A673 (cell line): ENCODE data around the gene MRPL52. TPM values are rescaled to one million over a fixed set of nuclear protein-coding genes. Genes with fewer than 3 reads are reported as not detected.

Source experiments
- BruUV-seq: library from RNA; stranded (reverse); fragments of 400-500 nt; replicated peaks from 2 replicates; lab custom pipeline; 2021; lab: Mats Ljungman, UMichigan
- CTCF ChIA-PET: fragments of 300-600 bp; sonication (Branson Sonifier 250); formaldehyde crosslinking; loops from one replicate; lab custom pipeline; 2022; ENCODE audit warnings: antibody characterized with exemption; lab: Charles Lee
- POLR2A ChIA-PET: fragments of 300-600 bp; sonication (Branson Sonifier 250); formaldehyde crosslinking; loops from one replicate; lab custom pipeline; 2022; ENCODE audit warnings: antibody characterized with exemption; ENCODE audit not compliant: low non-redundant PET; lab: Charles Lee
- DNase-seq: peaks from one replicate; pipeline ENCODE4 v3.0.0-alpha.2; 2015; ENCODE audit warnings: low spot score
- H3K27ac ChIP-seq: fragments of 200-600 bp; sonication (generic); 2 replicates; pipeline ENCODE4 v1.5.1; 2016; ENCODE audit warnings: mixed run types, low read depth, mild to moderate bottlenecking, mixed read lengths, antibody characterized with exemption, low read length; ENCODE audit not compliant: poor library complexity, severe bottlenecking
- H3K27me3 ChIP-seq: fragments of 200-600 bp; sonication (generic); replicated peaks from 2 replicates; pipeline ENCODE4 v1.6.1; 2017; ENCODE audit warnings: mixed run types, low read depth, mild to moderate bottlenecking, mixed read lengths, antibody characterized with exemption, low read length; ENCODE audit not compliant: insufficient read depth, poor library complexity
- H3K36me3 ChIP-seq: fragments of 200-600 bp; sonication (generic); 2 replicates; pipeline ENCODE4 v1.6.1; 2016; ENCODE audit warnings: mixed run types, mild to moderate bottlenecking, mixed read lengths, antibody characterized with exemption, low read length; ENCODE audit not compliant: insufficient read depth, poor library complexity, severe bottlenecking
- H3K4me1 ChIP-seq: fragments of 200-600 bp; sonication (generic); 2 replicates; pipeline ENCODE4 v1.6.1; 2017; ENCODE audit warnings: mixed run types, mild to moderate bottlenecking, mixed read lengths, antibody characterized with exemption, low read length; ENCODE audit not compliant: insufficient read depth, poor library complexity, severe bottlenecking
- H3K4me3 ChIP-seq: fragments of 200-600 bp; sonication (generic); 2 replicates; pipeline ENCODE4 v1.5.1; 2016; ENCODE audit warnings: low read depth, mixed run types, mild to moderate bottlenecking, mixed read lengths, low read length; ENCODE audit not compliant: poor library complexity, severe bottlenecking
- H3K9me3 ChIP-seq: fragments of 200-600 bp; sonication (generic); 2 replicates; pipeline ENCODE4 v1.6.1; 2016; ENCODE audit warnings: mixed run types, low read depth, mild to moderate bottlenecking, mixed read lengths, antibody characterized with exemption, low read length; ENCODE audit not compliant: poor library complexity, severe bottlenecking
- EZH2 ChIP-seq: fragments of 200-600 bp; sonication (generic); IDR thresholded peaks from 2 replicates; pipeline ENCODE4 v1.6.1; 2017; ENCODE audit warnings: borderline replicate concordance, low read depth, mild to moderate bottlenecking, mixed read lengths, antibody characterized with exemption, low read length; ENCODE audit not compliant: poor library complexity, severe bottlenecking
- intact Hi-C: fragments of 100-400 bp; cut with micrococcal nuclease; formaldehyde crosslinking; loops from one replicate; pipeline ENCODE4 v1.10.0; 2022; ENCODE audit not compliant: unreplicated experiment
- total RNA-seq: library from RNA; stranded (reverse); gene quantifications from 2 replicates; pipeline ENCODE4 v1.2.3, GENCODE V29; 2021
- TF ChIP-seq, protein P1 (sequence below): fragments of 300-800, 200-600 bp; sonication (generic); conservative IDR thresholded peaks from 2 replicates; pipeline ENCODE4 v1.5.1; 2017; ENCODE audit warnings: low read depth, mild to moderate bottlenecking, antibody characterized with exemption, low read length, moderate library complexity, mixed read lengths

Gene MRPL52
- total RNA-seq, 1 experiment from 2014 or later = 187 TPM

- Histone ChIP-seq H3K27ac (no peak overlapping the region), H3K9me3 (no peaks in the 10 kb centered on the region), H3K27me3 (no peaks in the 10 kb centered on the region), H3K4me1 (peaks cover 25% of the 10 kb centered on the region), H3K4me3 (no peak overlapping the region), H3K36me3 (no peaks in the 10 kb centered on the region)
- DNase-seq = no peak
- ChIA-PET CTCF (interaction anchor here (0.6 to 0.7 kb wide), 5 partner anchors 10 to 272 kb away, joined by 4 to 15 read pairs (median 6); partner anchors contain the start of gene MRPL52), POLR2A (no interaction called here)
- BruUV-seq = no TSS peak
- intact Hi-C loops = no loop called here
- TF ChIP-seq, protein P1, sequence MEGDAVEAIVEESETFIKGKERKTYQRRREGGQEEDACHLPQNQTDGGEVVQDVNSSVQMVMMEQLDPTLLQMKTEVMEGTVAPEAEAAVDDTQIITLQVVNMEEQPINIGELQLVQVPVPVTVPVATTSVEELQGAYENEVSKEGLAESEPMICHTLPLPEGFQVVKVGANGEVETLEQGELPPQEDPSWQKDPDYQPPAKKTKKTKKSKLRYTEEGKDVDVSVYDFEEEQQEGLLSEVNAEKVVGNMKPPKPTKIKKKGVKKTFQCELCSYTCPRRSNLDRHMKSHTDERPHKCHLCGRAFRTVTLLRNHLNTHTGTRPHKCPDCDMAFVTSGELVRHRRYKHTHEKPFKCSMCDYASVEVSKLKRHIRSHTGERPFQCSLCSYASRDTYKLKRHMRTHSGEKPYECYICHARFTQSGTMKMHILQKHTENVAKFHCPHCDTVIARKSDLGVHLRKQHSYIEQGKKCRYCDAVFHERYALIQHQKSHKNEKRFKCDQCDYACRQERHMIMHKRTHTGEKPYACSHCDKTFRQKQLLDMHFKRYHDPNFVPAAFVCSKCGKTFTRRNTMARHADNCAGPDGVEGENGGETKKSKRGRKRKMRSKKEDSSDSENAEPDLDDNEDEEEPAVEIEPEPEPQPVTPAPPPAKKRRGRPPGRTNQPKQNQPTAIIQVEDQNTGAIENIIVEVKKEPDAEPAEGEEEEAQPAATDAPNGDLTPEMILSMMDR = no peak
- no peak for TF ChIP-seq EZH2
These were observed 10.3 kb upstream of the MRPL52 start for GRCh38 chr14:22819151-22819988.

DNA sequence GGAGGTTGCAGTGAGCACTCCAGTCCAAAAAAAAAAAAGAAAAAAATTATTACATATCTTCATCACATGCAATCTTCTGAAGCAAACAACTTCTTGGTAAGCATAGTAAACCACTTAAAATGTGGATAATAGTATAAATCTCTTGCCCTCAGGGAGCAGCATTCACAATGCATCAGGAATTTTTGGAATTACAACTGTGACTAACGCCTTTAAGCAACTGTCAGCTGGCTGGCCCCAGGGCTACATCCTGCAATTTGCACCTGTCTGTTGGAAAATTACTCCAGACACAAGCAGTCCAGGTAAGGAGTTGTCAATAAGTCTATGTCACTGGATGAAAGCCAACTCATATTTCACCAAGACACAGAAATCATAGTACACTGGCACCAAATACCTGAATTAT lies 9.0 kb upstream of the MRPL52 start:
- TF ChIP-seq, protein P1 = no peak
- TF ChIP-seq EZH2 = no peak
- intact Hi-C loops = loop anchor here (5.0 kb wide), 2 partner anchors 82 to 162 kb away; partner anchors contain the start of gene AJUBA
- ChIA-PET POLR2A (no interaction called here), CTCF (interaction anchor here (0.7 kb wide), 2 partner anchors 48 to 86 kb away, joined by 3 to 5 read pairs; no protein-coding TSS in a partner anchor)
- Histone ChIP-seq H3K4me3 (no peak overlapping the region), H3K27me3 (no peaks in the 10 kb centered on the region), H3K27ac (no peak overlapping the region), H3K9me3 (no peaks in the 10 kb centered on the region), H3K36me3 (no peaks in the 10 kb centered on the region), H3K4me1 (peaks cover 25% of the 10 kb centered on the region)
- BruUV-seq = no TSS peak
- DNase-seq = no peak

- CTCF ChIA-PET = no interaction called here
- H3K27me3 ChIP-seq = no peaks in the 10 kb centered on the region
- intact Hi-C loops = loop anchor here (5.0 kb wide), 2 partner anchors 81 to 161 kb away; partner anchors contain the start of gene AJUBA
- no peak overlapping the region for H3K4me3 ChIP-seq
- peak overlapping the region; percentile 35 for H3K27ac ChIP-seq
- H3K4me1 ChIP-seq = peaks cover 25% of the 10 kb centered on the region
- H3K9me3 ChIP-seq = no peaks in the 10 kb centered on the region
- DNase-seq = peak; percentile 63
- TF ChIP-seq, protein P1 = no peak
- no peak for TF ChIP-seq EZH2
- no TSS peak for BruUV-seq
- H3K36me3 ChIP-seq = no peaks in the 10 kb centered on the region
- POLR2A ChIA-PET = no interaction called here
These were observed 8.3 kb upstream of the MRPL52 start for GRCh38 chr14:22821193-22822015.
